Thoracic aorta (tissue), 2 donors: Measurements from ENCODE around the gene CHAF1B. TPM values are rescaled to one million over a fixed set of nuclear protein-coding genes. Genes with fewer than 3 reads are reported as not detected.
A peak's percentile ranks its signal among the peaks of the same experiment; 100 is the strongest.

Experiments used
- ATAC-seq: fragments of 150-250 bp; one replicate; pipeline ENCODE4 v1.8.0; 2017; ENCODE audit warnings: low read depth; ENCODE audit not compliant: insufficient number of reproducible peaks, low FRiP score
- DNase-seq: peaks from one replicate; pipeline ENCODE4 v3.0.0-alpha.2; 2020; ENCODE audit warnings: low spot score
- H3K27ac ChIP-seq, 2 donors: fragments of 200-600 bp; sonication (generic); 1 replicate in 1 of 2; 2 replicates in 1 of 2; pipeline ENCODE4 v1.5.1; 2016; ENCODE audit warnings: mild to moderate bottlenecking in 2 of 2, moderate library complexity in 2 of 2
- H3K27me3 ChIP-seq: fragments of 200-600 bp; sonication (generic); replicated peaks from 2 replicates; pipeline ENCODE4 v1.6.0; 2016; ENCODE audit warnings: mild to moderate bottlenecking; ENCODE audit not compliant: insufficient read depth
- H3K36me3 ChIP-seq: fragments of 200-600 bp; sonication (generic); one replicate; pipeline ENCODE4 v1.5.1; 2016
- H3K4me1 ChIP-seq, 2 donors: fragments of 200-600 bp; sonication (generic); 1 replicate in 1 of 2; 2 replicates in 1 of 2; pipeline versions ENCODE4 v1.5.1 to v1.6.0; 2016; ENCODE audit warnings: low read depth in 2 of 2, mild to moderate bottlenecking in 1 of 2; ENCODE audit not compliant: control insufficient read depth in 1 of 2
- H3K4me3 ChIP-seq: fragments of 200-600 bp; sonication (generic); 2 replicates; pipeline ENCODE4 v1.5.1; 2016; ENCODE audit warnings: mild to moderate bottlenecking
- H3K9me3 ChIP-seq: fragments of 200-600 bp; sonication (generic); 2 replicates; pipeline ENCODE4 v1.5.1; 2016
- CTCF ChIP-seq: fragments of 200-600 bp; sonication (generic); IDR thresholded peaks from one replicate; pipeline ENCODE4 v1.5.1; 2019; ENCODE audit warnings: antibody characterized with exemption
- total RNA-seq, 2 donors: library from RNA; depleted of rRNA; stranded (reverse); fragments of >200 nt; gene quantifications; one replicate each; pipeline versions ENCODE4 v1.1.0 to v1.2.3, GENCODE V29; 2016

CHAF1B gene
- total RNA-seq, 2 donors from 2014 or later, result 0.35 to 1.2 TPM

DNA sequence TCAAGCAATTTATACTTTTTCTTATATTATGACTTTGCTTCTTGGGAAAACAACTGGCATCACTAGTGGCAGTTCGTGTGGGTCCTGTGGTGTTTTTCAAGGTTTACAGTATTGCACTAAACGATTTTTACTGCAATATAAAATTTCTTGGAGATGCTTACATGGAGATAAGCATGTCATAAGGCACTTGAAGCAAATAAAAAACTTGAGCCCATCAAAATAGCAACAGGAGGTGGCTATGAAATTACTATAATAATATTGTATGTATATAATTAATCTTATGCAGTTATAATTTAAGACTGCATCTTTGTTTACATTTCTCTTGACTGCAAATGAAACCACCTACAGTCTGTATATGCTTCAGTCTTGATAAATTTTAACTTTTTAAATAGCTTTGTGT is 29.3 kb upstream of the CHAF1B start:
- H3K9me3 ChIP-seq, result no peaks in the 10 kb centered on the region
- no peak overlapping the region for H3K4me3 ChIP-seq
- TF ChIP-seq CTCF, result no peak
- no peak overlapping the region for H3K27ac ChIP-seq
- DNase-seq (no peak), ATAC-seq (no peak)
- H3K36me3 ChIP-seq, result peaks cover 30% of the 10 kb centered on the region
- H3K4me1 ChIP-seq, result no peaks in the 10 kb centered on the region
- no peaks in the 10 kb centered on the region for H3K27me3 ChIP-seq

DNA sequence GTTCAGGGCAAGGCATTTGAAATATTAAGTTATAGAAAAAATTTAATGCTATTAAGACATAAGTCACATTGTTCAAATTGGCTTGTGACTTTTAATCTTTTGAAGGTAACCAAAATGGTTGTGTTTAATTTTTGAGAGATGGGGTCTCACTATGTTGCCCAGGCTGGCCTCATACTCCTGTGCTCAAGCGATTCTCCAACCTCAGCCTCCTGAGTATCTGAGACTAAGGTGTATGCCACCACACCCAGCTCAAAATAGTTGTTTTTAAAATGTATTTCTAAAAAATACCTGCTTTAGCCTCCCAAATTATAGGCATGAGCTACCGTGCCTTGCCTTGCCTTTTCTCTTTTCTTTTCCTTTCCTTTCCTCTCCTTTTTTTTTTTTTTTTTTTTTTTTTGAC is 26.0 kb upstream of the CHAF1B start:
- no peak overlapping the region for H3K4me3 ChIP-seq
- no peaks in the 10 kb centered on the region for H3K27me3 ChIP-seq
- peaks cover 63% of the 10 kb centered on the region for H3K36me3 ChIP-seq
- DNase-seq (no peak), ATAC-seq (no peak)
- H3K9me3 ChIP-seq, result no peaks in the 10 kb centered on the region
- TF ChIP-seq CTCF, result no peak
- H3K4me1 ChIP-seq, result no peaks in the 10 kb centered on the region
- no peak overlapping the region for H3K27ac ChIP-seq

GRCh38 chr21:36369064-36369685 is 16.0 kb upstream of the CHAF1B start:
- H3K36me3 ChIP-seq, result peaks cover 71% of the 10 kb centered on the region
- DNase-seq (no peak), ATAC-seq (no peak)
- H3K27me3 ChIP-seq, result no peaks in the 10 kb centered on the region
- TF ChIP-seq CTCF, result no peak
- H3K27ac ChIP-seq, result no peak overlapping the region
- H3K4me3 ChIP-seq, result no peak overlapping the region
- H3K4me1 ChIP-seq, result no peaks in the 10 kb centered on the region
- no peaks in the 10 kb centered on the region for H3K9me3 ChIP-seq

- ATAC-seq (no peak), DNase-seq (no peak)
- peaks cover 6 to 12% of the 10 kb centered on the region in 2 donors for H3K4me1 ChIP-seq
- no peak for TF ChIP-seq CTCF
- no peak overlapping the region for H3K27ac ChIP-seq
- peaks cover 40% of the 10 kb centered on the region for H3K36me3 ChIP-seq
- H3K9me3 ChIP-seq, result no peaks in the 10 kb centered on the region
- H3K4me3 ChIP-seq, result no peak overlapping the region
- no peaks in the 10 kb centered on the region for H3K27me3 ChIP-seq
Measured at GRCh38 chr21:36375994-36376393, 9.2 kb upstream of the CHAF1B start.

DNA sequence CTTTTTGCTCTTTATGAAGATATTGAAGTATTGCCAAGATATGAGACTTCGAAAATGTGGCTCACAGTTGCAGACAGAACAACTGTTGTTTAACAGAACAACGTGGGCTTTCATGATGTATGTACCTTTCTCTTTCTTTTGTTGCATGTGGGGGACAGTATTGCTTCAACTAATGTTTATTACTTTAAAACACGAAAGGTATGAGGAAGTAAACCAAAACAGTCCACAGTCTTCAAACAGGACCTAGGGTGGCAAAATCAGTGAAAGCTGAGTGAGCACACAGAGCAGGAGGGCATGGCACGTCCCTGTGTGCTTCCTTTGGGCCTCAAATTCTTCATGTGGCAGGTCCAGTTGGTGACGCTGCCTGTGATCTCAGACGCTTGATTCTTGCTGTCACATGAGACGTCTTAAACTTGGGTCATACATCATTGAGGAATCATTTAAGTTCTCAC is 7.8 kb upstream of the CHAF1B start:
- H3K27me3 ChIP-seq, result no peaks in the 10 kb centered on the region
- peaks cover 30% of the 10 kb centered on the region for H3K36me3 ChIP-seq
- peak overlapping the region in 1 of 2 donors; percentile 17 for H3K27ac ChIP-seq

More for the DNA sequence above, 7.8 kb upstream of the CHAF1B start:
- no peaks in the 10 kb centered on the region for H3K9me3 ChIP-seq
- H3K4me3 ChIP-seq, result no peak overlapping the region
- DNase-seq (no peak), ATAC-seq (no peak)
- no peak for TF ChIP-seq CTCF
- H3K4me1 ChIP-seq, result peaks cover 6 to 12% of the 10 kb centered on the region in 2 donors
